Loucy (cell line): Measurements from ENCODE around the gene TRABD2B.
"Not testable (repeated sequence)": the region's sequence is repeated elsewhere in the genome, so short reads cannot be mapped to it uniquely, and the experiment has no call there.

ENCODE experiments used
- H2AFZ ChIP-seq: fragments of 200-600 bp; sonication (generic); 2 replicates; pipeline ENCODE4 v1.6.0; 2016; ENCODE audit warnings: antibody characterized with exemption, mild to moderate bottlenecking, low read length, moderate library complexity
- H3F3A ChIP-seq: fragments of 200-600 bp; 2 replicates; pipeline ENCODE4 v1.6.0; 2016; ENCODE audit warnings: antibody characterized with exemption, low read depth, mild to moderate bottlenecking
- H3K27me3 ChIP-seq: fragments of 200-600 bp; sonication (generic); 2 replicates; pipeline ENCODE4 v1.6.1; 2014; ENCODE audit warnings: low read length, mild to moderate bottlenecking; ENCODE audit not compliant: insufficient read depth, poor library complexity, severe bottlenecking
- H3K36me3 ChIP-seq: fragments of 200-600 bp; sonication (generic); 2 replicates; pipeline ENCODE4 v1.6.1; 2016; ENCODE audit warnings: low read length; ENCODE audit not compliant: insufficient read depth
- H3K4me1 ChIP-seq: fragments of 200-600 bp; sonication (generic); 2 replicates; pipeline ENCODE4 v1.5.1; 2014; ENCODE audit warnings: low read length, mild to moderate bottlenecking; ENCODE audit not compliant: insufficient read depth, poor library complexity, severe bottlenecking
- H3K4me2 ChIP-seq: fragments of 200-600 bp; sonication (generic); 2 replicates; pipeline ENCODE4 v1.6.0; 2014; ENCODE audit warnings: antibody characterized with exemption, low read length, low read depth, mild to moderate bottlenecking; ENCODE audit not compliant: poor library complexity, severe bottlenecking
- H3K4me3 ChIP-seq: fragments of 200-600 bp; sonication (generic); 2 replicates; pipeline ENCODE4 v1.5.1; 2014; ENCODE audit warnings: low read length, mild to moderate bottlenecking, mixed read lengths; ENCODE audit not compliant: poor library complexity, severe bottlenecking
- H3K79me2 ChIP-seq: fragments of 200-600 bp; sonication (generic); 2 replicates; pipeline ENCODE4 v1.6.1; 2014; ENCODE audit warnings: low read length; ENCODE audit not compliant: insufficient read depth
- H3K9ac ChIP-seq: fragments of 200-600 bp; sonication (generic); 2 replicates; pipeline ENCODE4 v1.6.0; 2014; ENCODE audit warnings: mild to moderate bottlenecking, low read depth, low read length, moderate library complexity; ENCODE audit not compliant: poor library complexity, severe bottlenecking
- H3K9me2 ChIP-seq: fragments of 200-600 bp; sonication (generic); replicated peaks from 2 replicates; pipeline ENCODE4 v1.6.1; 2016; ENCODE audit warnings: low read depth, low read length, mixed read lengths
- H3K9me3 ChIP-seq: fragments of 200-600 bp; sonication (generic); 2 replicates; pipeline ENCODE4 v1.6.1; 2014; ENCODE audit warnings: mild to moderate bottlenecking, antibody characterized with exemption, low read length, low read depth; ENCODE audit not compliant: insufficient read depth
- H4K20me1 ChIP-seq: fragments of 200-600 bp; sonication (generic); 2 replicates; pipeline ENCODE4 v1.6.0; 2014; ENCODE audit warnings: antibody characterized with exemption, low read length, mild to moderate bottlenecking; ENCODE audit not compliant: insufficient read depth, poor library complexity, severe bottlenecking
- EZH2phosphoT487 ChIP-seq: fragments of 200-600 bp; IDR thresholded peaks from 2 replicates; pipeline ENCODE4 v1.6.1; 2018; ENCODE audit warnings: antibody characterized with exemption, mild to moderate bottlenecking, moderate library complexity, borderline replicate concordance
- TF ChIP-seq, protein P1 (sequence below): fragments of 200-600 bp; sonication (generic); conservative IDR thresholded peaks from 2 replicates; pipeline ENCODE4 v1.5.1; 2014; ENCODE audit warnings: mild to moderate bottlenecking, antibody characterized with exemption, low read length

TRABD2B gene

DNA sequence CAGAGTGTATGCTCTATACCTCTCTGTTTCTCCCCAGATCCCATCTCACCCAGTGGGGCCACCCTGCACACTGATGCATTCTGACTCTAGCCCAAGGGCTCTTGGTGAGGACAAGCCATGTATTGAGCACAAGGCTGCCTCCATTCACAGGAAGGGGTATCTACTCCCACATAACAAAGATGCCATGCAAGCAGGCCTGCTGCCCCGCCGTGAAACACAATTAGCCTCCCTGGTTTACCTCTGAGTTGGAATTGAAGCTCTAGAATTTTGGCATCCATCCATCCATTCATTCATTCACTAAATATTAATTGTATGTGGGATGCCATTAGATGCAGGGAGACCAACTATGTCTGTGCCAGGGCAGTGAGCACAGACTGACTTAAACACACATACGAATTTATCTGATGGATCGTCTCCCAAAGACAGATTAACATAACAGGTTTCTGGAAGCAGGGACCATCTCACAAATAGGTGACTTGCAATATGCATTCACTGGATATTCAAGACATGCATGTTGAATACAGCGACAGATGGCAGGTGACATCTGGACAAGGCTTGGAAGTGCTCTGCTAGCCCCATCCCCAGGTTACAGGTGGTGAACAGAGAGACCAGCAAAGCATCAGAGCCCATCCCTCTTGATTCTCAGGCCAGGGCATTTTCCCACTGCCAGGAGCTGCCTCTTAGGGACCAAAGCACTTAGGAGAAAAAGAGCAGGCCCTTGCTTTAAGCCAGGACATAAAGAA, 34.3 kb downstream of the TRABD2B start:
- Histone ChIP-seq H4K20me1 (no peaks in the 10 kb centered on the region), H2AFZ (no peak overlapping the region), H3K4me3 (no peak overlapping the region), H3K9me2 (no peaks in the 10 kb centered on the region), H3K27me3 (no peaks in the 10 kb centered on the region), H3K9me3 (no peaks in the 10 kb centered on the region), H3K79me2 (no peaks in the 10 kb centered on the region), H3K36me3 (no peaks in the 10 kb centered on the region), H3K9ac (no peak overlapping the region), H3F3A (no peaks in the 10 kb centered on the region), H3K4me1 (no peaks in the 10 kb centered on the region), H3K4me2 (no peak overlapping the region)
- no peak for TF ChIP-seq EZH2phosphoT487
- TF ChIP-seq, protein P1, sequence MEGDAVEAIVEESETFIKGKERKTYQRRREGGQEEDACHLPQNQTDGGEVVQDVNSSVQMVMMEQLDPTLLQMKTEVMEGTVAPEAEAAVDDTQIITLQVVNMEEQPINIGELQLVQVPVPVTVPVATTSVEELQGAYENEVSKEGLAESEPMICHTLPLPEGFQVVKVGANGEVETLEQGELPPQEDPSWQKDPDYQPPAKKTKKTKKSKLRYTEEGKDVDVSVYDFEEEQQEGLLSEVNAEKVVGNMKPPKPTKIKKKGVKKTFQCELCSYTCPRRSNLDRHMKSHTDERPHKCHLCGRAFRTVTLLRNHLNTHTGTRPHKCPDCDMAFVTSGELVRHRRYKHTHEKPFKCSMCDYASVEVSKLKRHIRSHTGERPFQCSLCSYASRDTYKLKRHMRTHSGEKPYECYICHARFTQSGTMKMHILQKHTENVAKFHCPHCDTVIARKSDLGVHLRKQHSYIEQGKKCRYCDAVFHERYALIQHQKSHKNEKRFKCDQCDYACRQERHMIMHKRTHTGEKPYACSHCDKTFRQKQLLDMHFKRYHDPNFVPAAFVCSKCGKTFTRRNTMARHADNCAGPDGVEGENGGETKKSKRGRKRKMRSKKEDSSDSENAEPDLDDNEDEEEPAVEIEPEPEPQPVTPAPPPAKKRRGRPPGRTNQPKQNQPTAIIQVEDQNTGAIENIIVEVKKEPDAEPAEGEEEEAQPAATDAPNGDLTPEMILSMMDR = no peak

DNA sequence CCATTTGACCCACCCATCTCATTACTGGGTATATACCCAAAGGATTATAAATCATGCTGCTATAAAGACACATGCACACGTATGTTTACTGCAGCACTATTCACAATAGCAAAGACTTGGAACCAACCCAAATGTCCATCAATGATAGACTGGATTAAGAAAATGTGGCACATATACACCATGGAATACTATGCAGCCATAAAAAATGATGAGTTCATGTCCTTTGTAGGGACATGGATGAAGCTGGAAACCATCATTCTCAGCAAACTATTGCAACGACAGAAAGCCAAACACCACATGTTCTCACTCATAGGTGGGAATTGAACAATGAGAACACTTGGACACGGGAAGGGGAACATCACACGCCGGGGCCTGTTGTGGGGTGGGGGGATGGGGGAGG, 35.4 kb downstream of the TRABD2B start:
- H4K20me1 ChIP-seq, H3K79me2 ChIP-seq, H3K4me2 ChIP-seq, H3K9me2 ChIP-seq, H3K4me3 ChIP-seq, H3K9ac ChIP-seq, H3K36me3 ChIP-seq, H3K27me3 ChIP-seq, H3K9me3 ChIP-seq, H3K4me1 ChIP-seq, H2AFZ ChIP-seq, H3F3A ChIP-seq: not testable (repeated sequence)

DNA sequence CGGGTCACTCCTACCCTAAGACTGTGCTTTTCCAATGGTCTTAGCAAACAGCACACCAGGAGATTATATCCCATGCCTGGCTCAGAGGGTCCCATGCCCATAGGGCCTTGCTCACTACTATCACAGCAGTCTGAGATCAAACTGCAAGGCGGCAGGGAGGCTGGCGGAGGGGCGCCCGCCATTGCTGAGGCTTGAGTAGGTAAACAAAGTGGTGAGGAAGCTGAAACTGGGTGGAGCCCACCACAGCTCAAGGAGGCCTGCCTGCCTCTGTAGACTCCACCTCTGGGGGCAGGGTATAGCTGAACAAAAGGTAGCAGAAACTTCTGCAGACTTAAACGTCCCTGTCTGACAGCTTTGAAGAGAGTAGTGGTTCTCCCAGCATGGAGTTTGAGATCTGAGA, 40.7 kb downstream of the TRABD2B start:
- not testable (repeated sequence) for H3K9me2 ChIP-seq, H3K9ac ChIP-seq, H3K4me3 ChIP-seq, H3K27me3 ChIP-seq, H4K20me1 ChIP-seq, H3K36me3 ChIP-seq, H3F3A ChIP-seq, H3K79me2 ChIP-seq, H2AFZ ChIP-seq, H3K9me3 ChIP-seq, H3K4me1 ChIP-seq, H3K4me2 ChIP-seq

DNA sequence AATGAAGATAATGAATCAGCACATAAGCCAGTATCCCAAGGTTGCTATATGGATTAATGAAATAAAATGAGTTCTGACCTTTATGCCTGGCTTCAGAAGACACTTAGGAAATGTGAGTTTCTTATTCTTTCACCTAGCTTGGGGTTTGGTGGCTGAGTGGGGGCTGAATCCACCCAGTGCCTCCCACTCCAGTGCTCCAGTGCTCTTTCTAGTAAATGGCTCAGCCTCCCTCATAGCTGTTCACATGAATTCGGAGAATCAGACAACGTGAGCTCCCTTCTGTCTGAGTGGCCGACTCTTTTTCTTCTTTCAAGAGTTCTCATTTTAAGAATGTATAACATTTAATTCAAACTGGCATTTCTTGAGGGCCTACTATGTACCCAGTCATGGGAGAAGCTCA, 43.5 kb downstream of the TRABD2B start:
- H3K4me2 ChIP-seq = no peak overlapping the region
- H2AFZ ChIP-seq = no peak overlapping the region
- H4K20me1 ChIP-seq = no peaks in the 10 kb centered on the region
- no peaks in the 10 kb centered on the region for H3F3A ChIP-seq
- no peak overlapping the region for H3K9ac ChIP-seq
- H3K27me3 ChIP-seq = no peaks in the 10 kb centered on the region
- no peaks in the 10 kb centered on the region for H3K36me3 ChIP-seq
- no peaks in the 10 kb centered on the region for H3K9me3 ChIP-seq
- no peak overlapping the region for H3K4me3 ChIP-seq
- H3K9me2 ChIP-seq = no peaks in the 10 kb centered on the region
- H3K4me1 ChIP-seq = no peaks in the 10 kb centered on the region
- H3K79me2 ChIP-seq = no peaks in the 10 kb centered on the region
- TF ChIP-seq, protein P1 = no peak
- no peak for TF ChIP-seq EZH2phosphoT487
